IMR-90 (cell line): Measurements from ENCODE around the gene GP1BA. TPM values are rescaled to one million over a fixed set of nuclear protein-coding genes. Genes with fewer than 3 reads are reported as not detected.

ENCODE experiments used
- ATAC-seq: fragments of 200-7000 bp; cut with Tn5 transposase; 2 replicates; pipeline ENCODE4 v1.9.1; 2020; ENCODE audit warnings: low read depth, mild to moderate bottlenecking, moderate library complexity
- BruUV-seq: library from RNA; stranded (reverse); fragments of 400-500 nt; replicated peaks from 2 replicates; lab custom pipeline; 2021; lab: Mats Ljungman, UMichigan
- CTCF ChIA-PET: fragments of 300-600 bp; formaldehyde crosslinking; extraction: SDS; loops from one replicate; lab custom pipeline; 2021; ENCODE audit warnings: antibody characterized with exemption; lab: Yijun Ruan, JAX
- POLR2A ChIA-PET: fragments of 300-600 bp; sonication (Branson Sonifier 250); formaldehyde crosslinking; loops from one replicate; lab custom pipeline; 2022; ENCODE audit warnings: antibody characterized with exemption; ENCODE audit not compliant: unreplicated experiment; lab: Charles Lee
- DNase-seq: peaks from one replicate; pipeline ENCODE4 v3.0.0; 2013
- H2AFZ ChIP-seq: replicated peaks from 2 replicates; pipeline ENCODE3; 2013; ENCODE audit warnings: low read length, mild to moderate bottlenecking; ENCODE audit not compliant: poor library complexity
- H2AK5ac ChIP-seq: 2 replicates; pipeline ENCODE4 v1.6.1; 2013; ENCODE audit warnings: low read depth, low read length, inconsistent platforms
- H2AK9ac ChIP-seq: replicated peaks from 2 replicates; pipeline ENCODE3; 2013; ENCODE audit warnings: mild to moderate bottlenecking, low read depth, low read length, moderate library complexity; ENCODE audit not compliant: poor library complexity
- H2BK120ac ChIP-seq: 2 replicates; pipeline ENCODE4 v1.6.1; 2013; ENCODE audit warnings: low read depth, low read length, inconsistent platforms
- H2BK15ac ChIP-seq: 3 replicates; pipeline ENCODE4 v1.6.1; 2013; ENCODE audit warnings: low read depth, low read length, inconsistent platforms
- H2BK20ac ChIP-seq: 2 replicates; pipeline ENCODE4 v1.6.1; 2013; ENCODE audit warnings: low read depth, mild to moderate bottlenecking, inconsistent platforms, low read length, moderate library complexity
- H2BK5ac ChIP-seq: 2 replicates; pipeline ENCODE4 v1.6.1; 2013; ENCODE audit warnings: mild to moderate bottlenecking, low read depth, low read length, inconsistent platforms; ENCODE audit not compliant: poor library complexity, severe bottlenecking
- H3K14ac ChIP-seq: replicated peaks from 2 replicates; pipeline ENCODE4 v1.6.1; 2013; ENCODE audit warnings: low read depth, low read length, inconsistent platforms
- H3K18ac ChIP-seq: 2 replicates; pipeline ENCODE4 v1.6.1; 2013; ENCODE audit warnings: low read depth, low read length, control low read depth
- H3K23ac ChIP-seq: 2 replicates; pipeline ENCODE4 v1.6.1; 2013; ENCODE audit warnings: low read depth, low read length, inconsistent platforms
- H3K27ac ChIP-seq: 2 replicates; pipeline ENCODE4 v1.5.1; 2013; ENCODE audit warnings: mild to moderate bottlenecking, control low read depth, low read length; ENCODE audit not compliant: insufficient read depth
- H3K27me3 ChIP-seq: 2 replicates; pipeline ENCODE4 v1.6.1; 2013; ENCODE audit warnings: low read length; ENCODE audit not compliant: control insufficient read depth, insufficient read depth
- H3K36me3 ChIP-seq: 2 replicates; pipeline ENCODE4 v1.6.1; 2013; ENCODE audit warnings: low read length, mixed read lengths; ENCODE audit not compliant: control insufficient read depth, insufficient read depth
- H3K4ac ChIP-seq: 2 replicates; pipeline ENCODE4 v1.6.1; 2013; ENCODE audit warnings: low read depth, low read length, inconsistent platforms
- H3K4me1 ChIP-seq: 2 replicates; pipeline ENCODE4 v1.6.1; 2013; ENCODE audit warnings: low read length, mixed read lengths; ENCODE audit not compliant: control insufficient read depth, insufficient read depth
- H3K4me2 ChIP-seq: 2 replicates; pipeline ENCODE4 v1.6.1; 2013; ENCODE audit warnings: low read depth, mild to moderate bottlenecking, control low read depth, low read length, moderate library complexity
- H3K4me3 ChIP-seq: 2 replicates; pipeline ENCODE4 v1.5.1; 2013; ENCODE audit warnings: low read depth, mild to moderate bottlenecking, control low read depth, low read length, moderate library complexity; ENCODE audit not compliant: insufficient read depth
- H3K56ac ChIP-seq: 2 replicates; pipeline ENCODE4 v1.6.1; 2013; ENCODE audit warnings: low read length, inconsistent platforms; ENCODE audit not compliant: insufficient read depth; ENCODE audit errors: extremely low read depth
- H3K79me1 ChIP-seq, 2 experiments: 2 replicates each; pipeline ENCODE4 v1.6.1; 2013; ENCODE audit warnings: low read length in 2 of 2, inconsistent platforms in 1 of 2, low read depth in 1 of 2
- H3K9ac ChIP-seq: 2 replicates; pipeline ENCODE4 v1.6.1; 2013; ENCODE audit warnings: low read depth, low read length, control low read depth
- H3K9me1 ChIP-seq: 2 replicates; pipeline ENCODE4 v1.6.1; 2013; ENCODE audit warnings: low read length, inconsistent platforms; ENCODE audit not compliant: insufficient read depth
- H3K9me3 ChIP-seq: 2 replicates; pipeline ENCODE4 v1.6.1; 2013; ENCODE audit warnings: low read length; ENCODE audit not compliant: control insufficient read depth, insufficient read depth
- H4K20me1 ChIP-seq: 2 replicates; pipeline ENCODE4 v1.6.1; 2013; ENCODE audit warnings: low read length, inconsistent platforms; ENCODE audit not compliant: insufficient read depth
- H4K5ac ChIP-seq: 2 replicates; pipeline ENCODE4 v1.6.1; 2013; ENCODE audit warnings: mild to moderate bottlenecking, low read depth, low read length, control low read depth
- H4K8ac ChIP-seq, 2 experiments: 2 replicates each; pipeline ENCODE4 v1.6.1; 2013; ENCODE audit warnings: low read depth in 2 of 2, low read length in 2 of 2, control low read depth in 1 of 2, inconsistent platforms in 1 of 2
- H4K91ac ChIP-seq: 2 replicates; pipeline ENCODE4 v1.6.1; 2013; ENCODE audit warnings: low read depth, low read length, inconsistent platforms; ENCODE audit not compliant: insufficient read depth
- BHLHE40 ChIP-seq: fragments of 150-350 bp; IDR thresholded peaks from 2 replicates; pipeline ENCODE4 v1.6.1; 2016; ENCODE audit warnings: mild to moderate bottlenecking, low read depth, low read length
- CEBPB ChIP-seq: IDR thresholded peaks from 2 replicates; pipeline ENCODE4 v1.6.1; 2012; ENCODE audit warnings: low read depth, low read length, improper control_type of control experiment
- FOS ChIP-seq: fragments of 150-350 bp; IDR thresholded peaks from 2 replicates; pipeline ENCODE4 v1.6.1; 2016; ENCODE audit warnings: low read depth, low read length
- MAFK ChIP-seq: IDR thresholded peaks from 2 replicates; pipeline ENCODE4 v1.6.1; 2012; ENCODE audit warnings: low read depth, low read length, improper control_type of control experiment
- MAZ ChIP-seq: IDR thresholded peaks from 2 replicates; pipeline ENCODE4 v1.6.1; 2012; ENCODE audit warnings: low read depth, mild to moderate bottlenecking, low read length, improper control_type of control experiment, moderate library complexity, borderline replicate concordance
- MXI1 ChIP-seq: IDR thresholded peaks from 2 replicates; pipeline ENCODE4 v1.6.1; 2012; ENCODE audit warnings: low read depth, mild to moderate bottlenecking, low read length, moderate library complexity, borderline replicate concordance
- NFE2L2 ChIP-seq: fragments of 150-350 bp; IDR thresholded peaks from 2 replicates; pipeline ENCODE4 v1.6.1; 2016; ENCODE audit warnings: low read depth, mild to moderate bottlenecking, low read length
- POLR2A ChIP-seq: IDR thresholded peaks from 2 replicates; pipeline ENCODE4 v1.6.1; 2012; ENCODE audit warnings: mild to moderate bottlenecking, low read depth, low read length
- RCOR1 ChIP-seq: IDR thresholded peaks from 2 replicates; pipeline ENCODE4 v1.6.1; 2012; ENCODE audit warnings: mild to moderate bottlenecking, low read length, improper control_type of control experiment; ENCODE audit not compliant: insufficient replicate concordance
- RFX5 ChIP-seq: IDR thresholded peaks from 2 replicates; pipeline ENCODE4 v1.8.0; 2012; ENCODE audit warnings: low read depth, mild to moderate bottlenecking, low read length, moderate library complexity
- SMC3 ChIP-seq: fragments of 150-350 bp; IDR thresholded peaks from 2 replicates; pipeline ENCODE4 v1.6.1; 2016; ENCODE audit warnings: low read depth, mild to moderate bottlenecking, antibody characterized with exemption, low read length, moderate library complexity
- WGBS, 2 experiments: methylation state at CpG; one replicate each; pipeline versions ENCODE4 v1.1.5 to v1.1.7; 2013; ENCODE audit warnings: missing lambda C conversion rate in 2 of 2; ENCODE audit not compliant: insufficient read length in 1 of 2; ENCODE audit errors: extremely low coverage in 2 of 2; 5-methylcytosine and 5-hydroxymethylcytosine counted together
- dilution Hi-C: fragments of 300-500 bp; cut with HindIII; formaldehyde crosslinking; loops from one replicate; pipeline ENCODE4 v1.14.3; 2018; ENCODE audit warnings: low sequenced_read_pairs; ENCODE audit not compliant: unreplicated experiment
- in situ Hi-C: fragments of 300-500 bp; cut with MboI; formaldehyde crosslinking; loops from 3 replicates; pipeline ENCODE4 v1.14.3; 2019; ENCODE audit warnings: low sequenced_read_pairs, inconsistent platforms, mixed read lengths
- intact Hi-C: fragments of 100-400 bp; cut with micrococcal nuclease; formaldehyde crosslinking; loops from 2 replicates; pipeline ENCODE4 v1.10.0; 2022
- polyA plus RNA-seq, 3 experiments: library from polyadenylated mRNA; depleted of rRNA; stranded (reverse); fragments of >200 nt; gene quantifications; 2 replicates each; pipeline ENCODE4 v1.2.3, GENCODE V29; 2012; ENCODE audit warnings: low replicate concordance in 1 of 3
- total RNA-seq: library from RNA; depleted of rRNA; stranded (reverse); fragments of >200 nt; gene quantifications from 2 replicates; pipeline ENCODE4 v1.2.3, GENCODE V29; 2012
- TF ChIP-seq, protein P1 (sequence below): fragments of 150-350 bp; IDR thresholded peaks from 2 replicates; pipeline ENCODE4 v1.6.1; 2017; ENCODE audit warnings: mild to moderate bottlenecking, antibody characterized with exemption, low read length, low read depth
- TF ChIP-seq, protein P2 (sequence below): fragments of 150-350 bp; IDR thresholded peaks from 2 replicates; pipeline ENCODE4 v1.6.1; 2016; ENCODE audit warnings: low read depth, mild to moderate bottlenecking, low read length, moderate library complexity, borderline replicate concordance
- TF ChIP-seq, protein P3 (sequence below): conservative IDR thresholded peaks from 2 replicates; pipeline ENCODE4 v1.5.1; 2012; ENCODE audit warnings: mild to moderate bottlenecking, low read depth, low read length, improper control_type of control experiment

GP1BA gene
- total and polyA plus RNA-seq, 2 of the 4 experiments (the other 2 are of a cell fraction): not detected

DNA sequence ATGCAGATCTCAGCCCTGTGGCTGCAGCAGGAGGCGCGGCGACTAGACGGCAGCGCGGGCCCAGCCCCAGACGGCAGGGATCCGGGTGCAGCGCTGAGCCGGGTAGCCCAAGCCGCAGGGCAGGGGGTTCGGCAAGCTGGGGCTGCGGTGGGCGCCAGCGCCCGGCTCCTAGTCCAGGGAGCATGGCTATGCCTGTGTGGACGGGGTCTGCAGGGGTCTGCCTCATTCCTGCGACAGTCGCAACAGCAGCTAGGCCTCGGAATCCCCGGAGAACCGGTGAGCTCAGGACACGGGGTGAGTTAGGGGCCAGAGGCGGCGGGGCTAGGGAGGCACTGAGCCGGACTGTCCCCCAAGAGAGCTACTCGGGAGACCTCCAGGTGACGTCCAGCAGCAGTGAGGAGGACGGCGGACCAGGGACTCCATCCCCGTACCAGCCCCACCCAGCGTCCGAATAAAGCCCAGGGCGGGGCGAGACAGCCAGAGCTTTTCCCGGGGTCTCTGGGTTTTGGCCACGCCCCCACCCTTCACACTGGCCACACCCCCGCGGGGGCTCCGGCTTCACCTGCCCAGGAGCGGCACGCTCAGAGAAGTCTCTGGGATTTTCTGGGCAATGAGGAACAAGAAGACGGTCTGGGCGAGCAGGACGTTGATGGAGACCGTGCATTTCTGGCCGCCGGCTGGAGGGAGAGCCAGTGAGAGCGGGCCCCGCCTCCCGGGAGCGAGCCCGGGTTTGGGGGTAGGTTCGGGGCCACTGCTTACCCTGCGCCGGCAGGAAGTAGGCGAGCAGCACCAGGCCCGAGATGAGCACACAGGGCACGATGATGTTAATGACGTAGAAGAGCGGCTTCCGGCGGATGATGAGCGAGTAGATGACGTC is 31.6 kb upstream of the GP1BA start:
- H4K20me1 ChIP-seq: no peaks in the 10 kb centered on the region; the same call in none of the 2 replicates
- no peak overlapping the region for H2BK120ac ChIP-seq
- POLR2A ChIA-PET: no interaction called here
- peaks cover 4% of the 10 kb centered on the region; the same call in 1 of the 2 replicates for H3K9me1 ChIP-seq
- no peak overlapping the region for H2BK5ac ChIP-seq
- no peak for TF ChIP-seq BHLHE40
- no peak for TF ChIP-seq MAFK
- TF ChIP-seq MAZ: no peak
- no peak for TF ChIP-seq FOS
- TF ChIP-seq, protein P1, sequence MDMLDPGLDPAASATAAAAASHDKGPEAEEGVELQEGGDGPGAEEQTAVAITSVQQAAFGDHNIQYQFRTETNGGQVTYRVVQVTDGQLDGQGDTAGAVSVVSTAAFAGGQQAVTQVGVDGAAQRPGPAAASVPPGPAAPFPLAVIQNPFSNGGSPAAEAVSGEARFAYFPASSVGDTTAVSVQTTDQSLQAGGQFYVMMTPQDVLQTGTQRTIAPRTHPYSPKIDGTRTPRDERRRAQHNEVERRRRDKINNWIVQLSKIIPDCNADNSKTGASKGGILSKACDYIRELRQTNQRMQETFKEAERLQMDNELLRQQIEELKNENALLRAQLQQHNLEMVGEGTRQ: no peak
- TF ChIP-seq POLR2A: no peak
- TF ChIP-seq RFX5: no peak
- no peak for TF ChIP-seq SMC3
- no peak for TF ChIP-seq RCOR1
- TF ChIP-seq CEBPB: no peak
- no peak for TF ChIP-seq MXI1
- TF ChIP-seq, protein P2, sequence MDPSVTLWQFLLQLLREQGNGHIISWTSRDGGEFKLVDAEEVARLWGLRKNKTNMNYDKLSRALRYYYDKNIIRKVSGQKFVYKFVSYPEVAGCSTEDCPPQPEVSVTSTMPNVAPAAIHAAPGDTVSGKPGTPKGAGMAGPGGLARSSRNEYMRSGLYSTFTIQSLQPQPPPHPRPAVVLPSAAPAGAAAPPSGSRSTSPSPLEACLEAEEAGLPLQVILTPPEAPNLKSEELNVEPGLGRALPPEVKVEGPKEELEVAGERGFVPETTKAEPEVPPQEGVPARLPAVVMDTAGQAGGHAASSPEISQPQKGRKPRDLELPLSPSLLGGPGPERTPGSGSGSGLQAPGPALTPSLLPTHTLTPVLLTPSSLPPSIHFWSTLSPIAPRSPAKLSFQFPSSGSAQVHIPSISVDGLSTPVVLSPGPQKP: no peak
- TF ChIP-seq, protein P3, sequence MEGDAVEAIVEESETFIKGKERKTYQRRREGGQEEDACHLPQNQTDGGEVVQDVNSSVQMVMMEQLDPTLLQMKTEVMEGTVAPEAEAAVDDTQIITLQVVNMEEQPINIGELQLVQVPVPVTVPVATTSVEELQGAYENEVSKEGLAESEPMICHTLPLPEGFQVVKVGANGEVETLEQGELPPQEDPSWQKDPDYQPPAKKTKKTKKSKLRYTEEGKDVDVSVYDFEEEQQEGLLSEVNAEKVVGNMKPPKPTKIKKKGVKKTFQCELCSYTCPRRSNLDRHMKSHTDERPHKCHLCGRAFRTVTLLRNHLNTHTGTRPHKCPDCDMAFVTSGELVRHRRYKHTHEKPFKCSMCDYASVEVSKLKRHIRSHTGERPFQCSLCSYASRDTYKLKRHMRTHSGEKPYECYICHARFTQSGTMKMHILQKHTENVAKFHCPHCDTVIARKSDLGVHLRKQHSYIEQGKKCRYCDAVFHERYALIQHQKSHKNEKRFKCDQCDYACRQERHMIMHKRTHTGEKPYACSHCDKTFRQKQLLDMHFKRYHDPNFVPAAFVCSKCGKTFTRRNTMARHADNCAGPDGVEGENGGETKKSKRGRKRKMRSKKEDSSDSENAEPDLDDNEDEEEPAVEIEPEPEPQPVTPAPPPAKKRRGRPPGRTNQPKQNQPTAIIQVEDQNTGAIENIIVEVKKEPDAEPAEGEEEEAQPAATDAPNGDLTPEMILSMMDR: no peak
- no peak for TF ChIP-seq NFE2L2
- no peak overlapping the region for H2AK5ac ChIP-seq
- H3K4me2 ChIP-seq: no peak overlapping the region
- BruUV-seq: no TSS peak
- WGBS, 2 experiments: 56% methylated on average over 45 of the region's 65 CpGs; no CpG with 5 or more reads in 1 of the 2 experiments
- ATAC-seq (no peak), DNase-seq (no peak)
- CTCF ChIA-PET: no interaction called here
- H2AFZ ChIP-seq: no peak overlapping the region
- no peaks in the 10 kb centered on the region; the same call in 1 of the 2 replicates for H3K9me3 ChIP-seq
- no peak overlapping the region for H4K5ac ChIP-seq
- in situ Hi-C loops (no loop called here), dilution Hi-C loops (no loop called here), intact Hi-C loops (no loop called here)
- H4K91ac ChIP-seq: no peak overlapping the region
- no peaks in the 10 kb centered on the region for H3K4me1 ChIP-seq
- H3K56ac ChIP-seq: no peak overlapping the region
- H3K18ac ChIP-seq: no peak overlapping the region
- no peak overlapping the region for H3K23ac ChIP-seq
- H3K9ac ChIP-seq: no peak overlapping the region
- peaks cover 21% of the 10 kb centered on the region for H3K36me3 ChIP-seq
- H2BK15ac ChIP-seq: no peak overlapping the region
- no peak overlapping the region for H3K4me3 ChIP-seq
- H3K79me1 ChIP-seq: no peaks in the 10 kb centered on the region
- no peak overlapping the region for H3K27ac ChIP-seq
- no peak overlapping the region for H4K8ac ChIP-seq
- no peak overlapping the region for H2BK20ac ChIP-seq
- H2AK9ac ChIP-seq: no peak overlapping the region
- peaks cover 2% of the 10 kb centered on the region; the same call in 1 of the 2 replicates for H3K27me3 ChIP-seq
- H3K14ac ChIP-seq: no peak overlapping the region
- no peak overlapping the region for H3K4ac ChIP-seq
